Stimulated activated CD8-positive, alpha-beta memory T cell treated with anti-CD3 and anti-CD28 coated beads, Interleukin-12 subunit alpha, Interleukin-12 subunit beta, amount 100 ng/mL, for 24 hours (primary cell): ENCODE data around the gene ATP8B4.

Source experiments
- DNase-seq: peaks from one replicate; pipeline ENCODE4 v3.0.0-alpha.2; 2020; ENCODE audit errors: extremely low read depth

The ATP8B4 gene

DNA sequence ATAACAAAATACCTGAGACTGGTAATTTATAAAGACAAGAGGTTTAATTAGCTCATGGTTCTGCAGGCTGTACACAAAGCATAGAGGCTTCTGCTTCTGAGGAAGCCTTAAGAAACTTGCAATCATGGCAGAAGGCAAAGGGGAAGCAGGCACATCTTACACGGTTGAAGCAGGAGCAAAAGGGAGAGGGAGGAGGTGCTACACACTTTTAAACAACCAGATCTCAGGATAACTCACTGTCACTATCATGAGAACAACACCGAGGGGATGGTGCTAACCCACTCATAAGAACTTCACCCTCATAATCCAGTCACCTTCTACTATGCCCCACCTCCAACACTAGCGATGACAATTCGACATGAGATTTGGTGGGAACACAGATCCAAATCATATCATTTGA, 54.4 kb downstream of the ATP8B4 start:
- no peak for DNase-seq

DNA sequence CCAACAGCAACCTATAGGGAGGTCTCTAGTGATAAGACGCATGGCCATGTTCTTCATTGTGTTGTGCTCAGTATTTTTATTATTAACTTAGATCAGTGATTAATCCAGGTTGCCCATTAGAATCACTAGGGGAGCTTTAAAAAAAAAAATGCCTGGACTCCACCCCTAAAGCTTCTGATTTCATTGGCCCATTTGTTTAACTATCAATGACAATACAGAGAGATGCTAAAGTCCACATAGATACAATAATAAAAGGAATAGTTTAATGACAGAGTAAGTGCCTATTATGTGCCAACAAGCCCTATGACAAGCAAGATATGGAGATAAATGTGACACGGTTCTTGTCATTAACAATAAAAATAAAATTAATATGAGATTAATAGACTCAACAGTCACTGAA, 55.8 kb downstream of the ATP8B4 start:
- DNase-seq = no peak

DNA sequence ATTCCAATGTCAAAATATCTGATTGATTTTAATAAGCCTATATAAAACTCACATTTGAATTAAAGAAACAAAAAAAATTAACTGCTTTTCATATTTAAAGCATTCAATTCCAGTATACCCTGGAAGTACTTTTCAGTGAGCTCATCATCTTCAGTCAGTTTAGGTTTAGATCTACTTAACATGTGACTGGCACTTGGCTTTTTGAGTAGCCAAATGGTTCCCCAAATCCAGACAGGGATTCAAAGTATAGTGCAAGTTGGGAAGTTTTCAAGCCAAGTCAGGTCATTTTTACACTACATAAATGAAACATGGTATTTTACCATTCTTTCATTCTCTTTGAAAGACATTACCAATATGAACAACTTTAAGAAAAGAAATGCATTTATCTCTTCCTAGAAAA, 57.5 kb downstream of the ATP8B4 start:
- DNase-seq = no peak

DNA sequence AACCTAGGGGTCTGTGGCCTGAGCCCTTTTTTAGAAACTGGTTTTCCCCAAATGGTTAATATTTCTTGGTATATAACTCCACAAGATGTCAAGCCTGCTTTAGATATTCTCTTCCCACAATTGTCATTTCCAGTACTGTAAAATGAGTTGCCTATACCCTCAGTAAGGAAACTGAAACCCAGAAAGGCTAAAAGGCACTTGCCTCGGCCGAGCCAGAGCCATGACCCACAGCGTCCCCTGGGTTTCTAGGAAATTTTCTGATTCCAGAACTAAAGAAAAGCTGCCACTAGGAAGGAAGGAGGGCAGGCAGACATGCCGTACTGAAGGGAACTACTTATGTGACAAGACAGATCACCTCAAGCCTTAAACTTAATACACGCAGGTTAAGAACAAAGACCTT, 59.1 kb downstream of the ATP8B4 start:
- no peak for DNase-seq

- no peak for DNase-seq
Observed at GRCh38 chr15:50059203-50059772, 59.7 kb downstream of the ATP8B4 start.

DNA sequence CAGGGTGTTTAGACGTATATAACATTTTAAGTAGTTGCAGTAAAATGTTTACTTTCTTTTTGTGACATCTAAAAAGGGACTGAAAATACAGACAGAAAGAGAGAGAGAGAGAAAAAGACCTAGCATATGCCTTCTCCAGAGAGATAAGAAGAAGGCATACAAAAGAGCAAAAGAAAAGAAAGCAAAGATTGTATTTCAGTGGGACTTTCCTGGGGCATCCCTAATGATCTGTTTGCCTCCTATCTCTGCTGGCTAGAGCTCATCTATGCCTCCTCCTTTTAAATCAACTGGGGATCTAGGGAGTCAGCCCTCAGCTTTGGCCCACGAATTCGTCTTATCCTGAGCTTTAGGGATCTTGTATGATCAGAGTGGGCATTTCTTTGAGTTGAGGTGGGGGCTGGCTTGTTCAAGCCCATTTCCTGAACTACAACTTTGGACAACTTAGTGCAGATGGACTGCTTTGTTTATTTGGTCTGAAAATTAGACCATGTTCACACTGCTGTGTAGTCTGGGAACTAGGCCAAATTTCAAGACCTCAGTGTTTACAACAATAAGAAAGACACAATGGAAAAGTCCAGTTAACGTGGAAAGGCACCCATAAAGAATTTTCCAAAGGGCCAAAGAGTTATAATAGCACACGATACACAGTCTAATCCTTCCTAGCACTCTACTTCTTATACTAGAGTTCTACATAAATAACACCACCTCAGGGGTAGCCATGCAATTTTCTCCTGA, 61.0 kb downstream of the ATP8B4 start:
- DNase-seq = no peak

GRCh38 chr15:50057196-50057595, 61.8 kb downstream of the ATP8B4 start:
- no peak for DNase-seq

DNA sequence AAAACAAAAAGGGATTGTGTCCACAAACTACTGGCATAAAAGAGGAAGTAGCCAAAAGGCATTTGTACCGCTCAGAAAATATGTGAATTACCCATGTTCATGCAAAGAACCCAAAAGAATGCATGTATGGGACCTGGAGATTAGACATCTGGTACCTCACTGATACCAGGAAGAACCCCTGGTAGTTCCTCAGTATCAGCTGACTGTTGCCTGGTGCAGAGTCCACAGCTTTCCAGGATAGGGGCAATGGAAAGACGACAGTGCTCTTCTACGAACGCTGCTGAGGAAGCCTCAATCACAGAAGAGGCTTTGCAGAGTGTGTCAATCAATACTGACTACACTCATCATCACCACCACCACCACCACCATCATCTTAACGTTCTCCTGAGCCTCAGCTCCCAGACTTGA, 63.3 kb downstream of the ATP8B4 start:
- no peak for DNase-seq

GRCh38 chr15:50055332-50055731, 63.7 kb downstream of the ATP8B4 start:
- no peak for DNase-seq

DNA sequence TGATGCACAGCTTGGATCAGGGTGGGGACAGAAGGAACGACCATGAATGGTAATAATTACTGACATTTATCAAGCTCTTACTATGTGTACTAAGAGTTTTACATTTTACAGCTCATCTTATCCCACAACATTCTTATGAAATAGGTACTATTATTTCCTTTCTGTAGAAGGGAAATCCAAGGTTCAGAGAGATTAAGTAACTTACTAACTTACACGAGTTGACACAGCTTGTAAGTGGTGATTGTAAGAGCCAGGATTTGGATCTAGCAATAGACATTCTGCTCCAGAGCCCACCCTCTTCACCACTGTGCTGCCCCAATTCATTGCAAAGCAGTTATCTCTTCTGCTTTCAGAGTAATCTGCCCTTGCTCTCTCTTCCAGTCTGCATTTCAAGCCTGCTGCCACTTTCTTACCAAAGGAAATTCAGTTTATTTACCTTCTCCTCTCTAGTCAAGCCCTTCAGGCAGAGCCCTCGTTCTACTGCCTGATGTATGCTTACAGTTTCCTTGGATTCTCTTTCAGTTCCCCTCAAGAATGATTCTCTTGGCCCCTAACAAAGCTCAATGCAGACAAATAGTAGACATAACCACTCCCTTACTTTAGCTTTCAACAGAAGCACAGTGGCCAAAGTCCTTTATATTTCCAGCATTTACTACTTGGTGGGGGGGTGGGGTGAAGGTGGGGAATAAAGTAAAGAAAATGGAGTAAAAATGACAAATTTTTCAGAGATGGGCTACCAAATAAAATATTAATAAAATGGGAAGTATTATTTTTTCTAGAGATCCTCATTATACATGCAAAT, 65.8 kb downstream of the ATP8B4 start:
- DNase-seq = no peak

DNA sequence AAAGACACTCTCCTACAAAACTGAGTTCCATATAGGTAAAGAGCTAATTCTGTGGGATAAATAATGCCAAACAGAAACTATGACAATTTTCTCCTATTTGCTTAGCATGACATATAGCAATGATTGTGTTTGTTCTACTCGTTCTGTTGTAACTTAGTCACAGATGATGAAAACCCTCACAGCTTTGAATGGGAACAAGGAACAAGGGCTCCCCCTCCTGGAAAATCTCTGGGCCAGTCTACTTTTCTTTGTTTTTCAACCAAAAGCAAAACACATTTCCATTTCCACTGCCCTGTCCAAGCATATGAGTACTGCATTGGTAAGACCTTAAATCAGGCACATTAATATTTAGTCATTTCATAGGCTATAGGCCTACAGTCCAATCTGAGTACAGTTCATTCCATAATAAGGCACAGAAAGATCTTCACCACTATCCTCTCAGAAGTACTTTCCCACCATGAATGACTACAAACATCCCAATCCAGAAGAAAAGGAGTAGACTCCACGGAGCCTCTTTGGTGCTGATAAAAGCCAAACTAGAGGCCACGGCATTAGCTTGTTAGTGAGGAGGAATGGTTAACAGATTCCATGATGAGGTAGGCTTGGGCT, 67.1 kb downstream of the ATP8B4 start:
- no peak for DNase-seq

DNA sequence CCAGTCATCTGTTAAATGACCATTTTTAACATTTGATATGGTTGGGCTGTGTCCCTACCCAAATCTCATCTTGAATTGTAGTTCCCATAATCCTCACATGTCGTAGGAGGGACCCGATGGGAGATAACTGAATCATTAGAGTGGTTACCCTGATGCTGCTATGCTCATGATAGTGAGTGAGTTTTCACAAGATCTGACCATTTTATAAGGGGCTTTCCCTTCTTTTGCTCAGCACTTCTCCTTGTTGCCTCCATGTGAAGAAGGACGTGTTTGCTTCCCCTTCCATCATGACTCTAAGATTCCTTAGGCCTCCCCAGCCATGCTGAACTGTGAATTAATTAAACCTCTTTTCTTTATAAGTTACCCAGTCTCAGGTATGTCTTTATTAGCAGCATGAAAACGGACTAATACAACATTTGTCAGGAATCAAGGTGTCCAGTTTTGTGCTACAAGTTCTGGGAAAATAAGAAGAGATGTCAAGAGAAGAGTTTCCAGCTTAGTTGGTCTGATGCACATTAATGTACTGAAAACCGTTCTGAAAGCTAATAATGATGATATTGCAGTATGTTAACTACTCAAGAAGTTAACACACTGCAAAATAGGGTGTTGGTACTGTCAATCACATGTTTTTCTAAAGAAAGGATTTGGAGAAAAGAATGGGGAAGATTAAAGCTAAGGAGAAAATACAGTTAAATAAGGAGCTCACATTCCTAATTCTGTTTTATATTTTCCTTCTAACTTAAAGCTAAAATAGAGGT, 67.9 kb downstream of the ATP8B4 start:
- DNase-seq = no peak

DNA sequence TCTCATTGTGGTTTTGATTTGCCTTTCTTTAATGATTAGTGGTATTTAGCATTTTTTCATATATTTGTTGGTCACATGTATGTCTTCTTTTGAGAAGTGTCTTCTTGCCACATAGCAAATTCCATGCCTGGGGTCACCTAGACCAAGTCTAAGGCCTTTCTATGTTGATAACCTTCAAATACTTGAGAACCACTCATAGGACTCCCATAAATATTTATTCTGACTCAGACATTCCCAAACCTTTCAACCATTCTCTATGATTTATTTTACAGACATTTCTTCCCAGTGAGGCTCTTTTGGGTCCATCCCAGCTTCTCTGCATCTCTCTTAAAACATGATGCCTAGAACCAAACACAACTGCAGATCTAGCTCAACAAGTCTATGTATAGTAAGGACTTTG, 69.2 kb downstream of the ATP8B4 start:
- no peak for DNase-seq

DNA sequence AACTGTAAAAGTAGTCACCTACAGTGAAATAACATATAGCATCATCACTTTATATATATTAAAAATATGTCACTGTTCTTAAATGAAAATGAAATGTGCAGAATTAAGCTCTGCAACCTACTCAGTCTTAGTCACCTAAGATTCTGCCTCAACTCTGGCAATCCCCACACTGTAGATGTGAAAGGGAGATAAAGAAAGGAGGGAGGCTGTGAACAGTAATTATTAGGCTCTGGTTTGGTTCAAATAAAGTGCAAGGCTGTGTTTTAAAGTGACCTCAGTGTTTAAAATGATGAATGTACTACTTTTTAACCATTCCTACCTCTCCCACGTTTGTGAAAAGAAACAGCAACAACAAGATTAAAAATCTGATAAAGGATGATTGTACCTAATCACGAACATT, 72.2 kb downstream of the ATP8B4 start:
- DNase-seq = no peak

GRCh38 chr15:50046159-50046558, 72.9 kb downstream of the ATP8B4 start:
- DNase-seq = no peak

DNA sequence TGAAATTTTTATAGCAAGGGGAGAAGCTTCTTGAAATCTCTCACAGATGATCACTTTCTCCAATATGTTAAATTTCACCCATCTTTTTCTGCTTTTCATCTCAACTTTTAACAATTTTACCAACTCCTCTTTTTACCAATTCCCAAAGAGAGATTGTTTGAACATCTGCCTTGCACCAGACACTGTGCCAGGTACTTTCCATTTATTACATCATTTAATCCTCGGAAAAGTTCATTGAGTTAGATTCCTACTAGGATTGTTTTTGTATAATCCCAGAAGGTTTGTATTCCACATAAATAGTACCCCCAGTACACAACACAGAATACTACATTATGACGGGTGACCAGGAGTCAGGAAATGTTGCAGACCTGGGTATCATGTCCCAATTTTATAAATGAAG, 74.1 kb downstream of the ATP8B4 start:
- DNase-seq = no peak

DNA sequence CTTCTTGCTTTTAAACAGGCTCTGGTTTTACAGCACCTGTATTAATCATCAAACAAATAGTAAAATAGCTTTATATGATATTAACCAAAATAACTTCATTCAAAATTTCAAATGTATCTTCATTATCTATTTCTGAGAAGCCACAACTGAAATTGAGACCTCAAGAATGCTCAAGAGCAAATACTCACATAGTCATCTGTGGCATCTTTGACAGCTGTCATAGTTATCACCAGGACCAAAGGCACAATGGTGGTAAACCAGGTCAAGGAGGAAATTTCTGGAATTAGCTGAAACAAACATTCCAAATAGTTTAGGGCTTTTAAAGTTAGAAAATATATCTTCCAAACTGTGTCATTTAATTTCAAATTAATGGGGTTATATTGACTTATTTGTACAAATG, 74.6 kb downstream of the ATP8B4 start:
- no peak for DNase-seq

DNA sequence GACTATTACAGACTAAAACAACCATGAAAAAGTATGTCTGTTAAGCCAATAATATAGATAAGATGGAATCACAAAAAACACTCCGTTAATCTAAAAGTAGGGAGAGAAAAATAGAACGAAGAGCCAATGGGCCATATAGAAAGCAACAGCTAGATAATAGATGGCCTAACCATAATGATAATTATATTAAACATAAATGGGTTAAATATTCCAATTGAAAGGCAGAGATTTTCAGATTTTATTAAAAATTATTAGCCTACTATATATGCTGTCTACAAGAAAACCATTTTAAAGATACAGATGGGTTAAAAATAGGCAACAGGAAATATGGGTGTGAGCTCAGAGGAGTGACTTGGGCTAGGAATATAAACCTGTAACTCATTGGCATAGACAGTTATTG, 76.3 kb downstream of the ATP8B4 start:
- no peak for DNase-seq

- no peak for DNase-seq
Observed at GRCh38 chr15:50030456-50030855, 88.6 kb downstream of the ATP8B4 start.

GRCh38 chr15:50028326-50028725, 90.7 kb downstream of the ATP8B4 start:
- no peak for DNase-seq

DNA sequence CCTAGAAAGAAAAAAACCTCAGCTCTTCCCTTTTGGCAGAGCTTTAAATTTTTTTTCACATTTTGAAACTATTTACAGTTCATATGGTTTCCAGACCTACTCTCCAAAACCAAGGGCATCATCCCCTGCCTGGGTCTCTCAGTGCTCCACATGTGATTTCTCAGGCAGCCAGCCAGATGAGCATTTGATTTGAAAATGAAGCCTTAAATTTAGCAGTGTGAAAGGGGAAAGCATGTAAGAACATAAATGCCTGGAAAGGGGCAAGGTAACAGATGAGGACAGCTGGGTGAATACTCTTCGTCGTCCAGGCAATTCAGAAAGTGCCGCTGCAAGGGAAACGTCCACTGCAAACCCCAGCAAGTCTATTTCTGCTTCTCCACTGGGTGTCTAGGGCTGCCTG, 94.8 kb downstream of the ATP8B4 start:
- no peak for DNase-seq

DNA sequence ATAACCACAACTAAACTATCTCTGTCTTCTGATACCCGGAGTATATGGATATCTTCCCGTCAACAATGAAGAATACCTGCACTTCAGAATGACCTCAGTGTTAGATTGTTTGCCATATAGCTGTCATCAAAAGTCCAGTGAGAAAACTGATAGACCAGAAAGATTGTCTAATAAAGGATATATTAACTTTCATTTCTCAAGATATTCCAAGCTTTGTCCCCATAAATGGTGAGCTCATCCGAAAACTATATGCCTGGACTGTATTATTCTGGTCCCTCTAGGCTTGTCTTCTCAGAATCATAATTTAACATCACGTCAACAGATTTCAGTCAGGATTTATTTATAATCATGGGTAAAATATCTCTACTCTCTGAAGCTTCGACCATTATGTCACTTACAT, 100.5 kb downstream of the ATP8B4 start:
- DNase-seq = no peak
